GM20000 (cell line): ENCODE measurements around the gene PRRX2.

Source experiments
- DNase-seq: peaks from one replicate; pipeline ENCODE4 v3.0.0; 2012; ENCODE audit warnings: low spot score
- CTCF ChIP-seq: IDR thresholded peaks from 2 replicates; pipeline ENCODE4 v1.5.1; 2012; ENCODE audit warnings: mild to moderate bottlenecking, control low read depth; ENCODE audit errors: extremely low read depth, missing control alignments

PRRX2 gene

GRCh38 chr9:129682381-129682780 is 16.9 kb downstream of the PRRX2 start:
- DNase-seq: no peak
- TF ChIP-seq CTCF: no peak

- no peak for DNase-seq
- no peak for TF ChIP-seq CTCF
Observed at GRCh38 chr9:129685220-129685932, 19.9 kb downstream of the PRRX2 start.

GRCh38 chr9:129685933-129686259 is 20.4 kb downstream of the PRRX2 start:
- DNase-seq: no peak
- TF ChIP-seq CTCF: no peak

- no peak for TF ChIP-seq CTCF
- DNase-seq: no peak
Observed at GRCh38 chr9:129686736-129687135, 21.3 kb downstream of the PRRX2 start.

GRCh38 chr9:129687391-129687790 is 21.9 kb downstream of the PRRX2 start:
- no peak for TF ChIP-seq CTCF
- DNase-seq: no peak

- no peak for DNase-seq
- no peak for TF ChIP-seq CTCF
Observed at GRCh38 chr9:129688285-129689043, 23.0 kb downstream of the PRRX2 start.

- DNase-seq: no peak
- no peak for TF ChIP-seq CTCF
Observed at GRCh38 chr9:129692534-129692933, 27.1 kb downstream of the PRRX2 start.
